BLaER1 treated with 17β-estradiol and CSF1 and Interleukin-3, amounts not matched to agents 10 nM and 100 nM (cell line): Measurements from ENCODE around the gene REXO5.

Experiments
- H3K27ac ChIP-seq, 11 experiments: shearing (Covaris generic); formaldehyde crosslinking; 2 replicates each; pipeline ENCODE4 v1.8.1; 2022
- H3K27me3 ChIP-seq, 11 experiments: shearing (Covaris generic); formaldehyde crosslinking; 2 replicates each; pipeline ENCODE4 v1.8.1; 2022
- H3K36me3 ChIP-seq, 11 experiments: shearing (Covaris generic); formaldehyde crosslinking; 2 replicates each; pipeline ENCODE4 v1.8.1; 2022
- H3K4me1 ChIP-seq, 10 experiments: shearing (Covaris generic); formaldehyde crosslinking; 2 replicates each; pipeline ENCODE4 v1.8.1; 2022
- H3K4me2 ChIP-seq, 11 experiments: shearing (Covaris generic); formaldehyde crosslinking; 2 replicates each; pipeline ENCODE4 v1.8.1; 2022
- H3K4me3 ChIP-seq, 10 experiments: shearing (Covaris generic); formaldehyde crosslinking; 2 replicates each; pipeline ENCODE4 v1.8.1; 2022
- H3K9ac ChIP-seq, 11 experiments: shearing (Covaris generic); formaldehyde crosslinking; 2 replicates each; pipeline ENCODE4 v1.8.1; 2022
- H3K9me3 ChIP-seq, 11 experiments: shearing (Covaris generic); formaldehyde crosslinking; replicated peaks in 1 of 11; 2 replicates each; pipeline ENCODE4 v1.8.1; 2022
- H4K20me1 ChIP-seq, 11 experiments: shearing (Covaris generic); formaldehyde crosslinking; 2 replicates each; pipeline ENCODE4 v1.8.1; 2022
- Cebpa-rat ChIP-seq, 11 experiments: shearing (Covaris generic); IDR thresholded peaks; 2 replicates each; pipeline ENCODE4 v1.8.1; 2022

Gene REXO5

GRCh38 chr16:20812510-20812909 lies 6.2 kb downstream of the REXO5 start:
- H3K9me3 ChIP-seq: peaks cover 0 to under 1% (median 0%) of the 10 kb centered on the region in 11 experiments; a peak in 2 of 22 replicates
- no peak overlapping the region for H3K4me2 ChIP-seq
- H3K27ac ChIP-seq: no peak overlapping the region
- H3K4me1 ChIP-seq: no peaks in the 10 kb centered on the region
- H3K36me3 ChIP-seq: no peaks in the 10 kb centered on the region
- peaks cover 3 to 9% (median 6%) of the 10 kb centered on the region in 11 experiments; a peak in 20 of 22 replicates for H3K27me3 ChIP-seq
- no peak overlapping the region for H3K9ac ChIP-seq
- H3K4me3 ChIP-seq: no peak overlapping the region
- no peak for TF ChIP-seq Cebpa-rat (IDR thresholded peaks at IDR 0.05)
- H4K20me1 ChIP-seq: no peaks in the 10 kb centered on the region

DNA sequence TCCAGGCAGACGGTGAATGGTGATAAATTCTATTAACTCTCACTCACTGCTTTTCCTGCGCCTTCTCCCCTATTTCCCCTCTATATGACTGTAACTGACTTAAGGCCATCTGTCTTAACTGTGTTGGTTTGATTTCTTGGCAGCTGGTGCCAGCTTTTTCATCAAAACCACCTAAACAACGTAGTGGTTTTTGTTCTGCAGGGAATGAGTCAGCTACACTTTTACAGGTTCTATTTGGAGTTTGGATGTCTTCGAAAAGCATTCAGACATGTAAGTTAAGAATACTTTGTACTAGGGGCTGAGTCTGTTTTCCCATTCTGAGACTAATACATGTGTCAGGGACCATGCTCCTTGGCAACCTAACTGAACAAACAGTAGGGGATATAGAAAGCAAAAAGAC lies 8.5 kb downstream of the REXO5 start:
- no peaks in the 10 kb centered on the region for H3K27me3 ChIP-seq
- no peak overlapping the region for H3K4me3 ChIP-seq
- no peak overlapping the region for H3K4me2 ChIP-seq
- no peak overlapping the region for H3K27ac ChIP-seq
- no peaks in the 10 kb centered on the region for H3K9me3 ChIP-seq
- H3K36me3 ChIP-seq: no peaks in the 10 kb centered on the region
- H3K4me1 ChIP-seq: no peaks in the 10 kb centered on the region
- H4K20me1 ChIP-seq: no peaks in the 10 kb centered on the region
- H3K9ac ChIP-seq: no peak overlapping the region
- no peak for TF ChIP-seq Cebpa-rat (IDR thresholded peaks at IDR 0.05)

DNA sequence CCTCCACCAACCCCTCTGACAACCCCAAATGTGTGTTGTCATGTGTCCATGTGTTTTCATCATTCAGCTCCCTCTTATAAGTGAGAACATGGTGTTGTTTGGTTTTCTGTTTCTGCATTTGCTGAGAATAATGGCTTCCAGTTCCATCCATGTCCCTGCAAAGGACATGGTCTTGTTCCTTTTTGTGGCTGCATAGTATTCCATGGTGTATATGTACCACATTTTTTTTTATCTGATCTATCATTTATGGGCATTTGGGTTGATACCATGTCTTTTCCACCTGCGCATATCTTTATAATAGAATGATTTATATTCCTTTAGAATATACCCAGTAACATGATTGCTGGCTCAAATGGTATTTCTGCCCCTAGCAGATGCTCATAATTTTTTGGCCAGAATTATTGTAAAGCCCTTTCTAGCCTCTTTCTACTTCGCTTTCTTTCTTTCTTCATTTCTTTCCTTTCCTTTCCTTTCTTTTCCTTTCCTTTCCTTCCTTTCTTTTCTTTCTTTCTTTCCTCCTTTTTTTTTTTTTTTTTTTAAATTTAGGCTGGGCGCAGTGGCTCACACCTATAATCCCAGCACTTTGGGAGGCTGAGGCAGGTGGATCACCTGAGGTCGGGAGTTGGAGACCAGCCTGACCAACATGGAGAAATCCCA lies 12.7 kb downstream of the REXO5 start:
- Histone ChIP-seq H3K4me3 (no peak overlapping the region), H3K4me1 (peaks cover 12 to 18% (median 15%) of the 10 kb centered on the region in 10 experiments), H3K27ac (no peak overlapping the region), H4K20me1 (no peaks in the 10 kb centered on the region), H3K9me3 (peaks cover 0 to 5% (median 0%) of the 10 kb centered on the region in 11 experiments; a peak in 3 of 22 replicates), H3K9ac (no peak overlapping the region), H3K36me3 (no peaks in the 10 kb centered on the region), H3K27me3 (no peaks in the 10 kb centered on the region), H3K4me2 (no peak overlapping the region)
- TF ChIP-seq Cebpa-rat (IDR thresholded peaks at IDR 0.05): no peak

- Histone ChIP-seq H3K9me3 (peaks cover 0 to 5% (median 0%) of the 10 kb centered on the region in 11 experiments; a peak in 3 of 22 replicates), H3K36me3 (no peaks in the 10 kb centered on the region), H4K20me1 (no peaks in the 10 kb centered on the region), H3K9ac (no peak overlapping the region), H3K4me1 (peaks cover 12 to 18% (median 15%) of the 10 kb centered on the region in 10 experiments), H3K4me3 (no peak overlapping the region), H3K27ac (peak overlapping the region in 2 of 11 experiments; percentile 42 to 45; a peak in 3 of 22 replicates), H3K4me2 (peak overlapping the region in 6 of 11 experiments; percentile 47 to 82 (median 68); a peak in 9 of 22 replicates), H3K27me3 (no peaks in the 10 kb centered on the region)
- no peak for TF ChIP-seq Cebpa-rat (IDR thresholded peaks at IDR 0.05)
Measured at GRCh38 chr16:20821682-20822081, 15.4 kb downstream of the REXO5 start.

- TF ChIP-seq Cebpa-rat (IDR thresholded peaks at IDR 0.05): no peak
- H3K4me3 ChIP-seq: no peak overlapping the region
- no peak overlapping the region for H3K9ac ChIP-seq
- peak overlapping the region; percentile 47 to 82 (median 54); a peak in 21 of 22 replicates for H3K4me2 ChIP-seq
- no peaks in the 10 kb centered on the region for H4K20me1 ChIP-seq
- H3K9me3 ChIP-seq: peaks cover 0 to 5% (median 0%) of the 10 kb centered on the region in 11 experiments; a peak in 3 of 22 replicates
- H3K27ac ChIP-seq: peak overlapping the region in 5 of 11 experiments; percentile 7 to 45 (median 30); a peak in 6 of 22 replicates
- H3K4me1 ChIP-seq: peaks cover 12 to 18% (median 15%) of the 10 kb centered on the region in 10 experiments
- no peaks in the 10 kb centered on the region for H3K27me3 ChIP-seq
- H3K36me3 ChIP-seq: no peaks in the 10 kb centered on the region
Measured at GRCh38 chr16:20822521-20823325, 16.4 kb downstream of the REXO5 start.

DNA sequence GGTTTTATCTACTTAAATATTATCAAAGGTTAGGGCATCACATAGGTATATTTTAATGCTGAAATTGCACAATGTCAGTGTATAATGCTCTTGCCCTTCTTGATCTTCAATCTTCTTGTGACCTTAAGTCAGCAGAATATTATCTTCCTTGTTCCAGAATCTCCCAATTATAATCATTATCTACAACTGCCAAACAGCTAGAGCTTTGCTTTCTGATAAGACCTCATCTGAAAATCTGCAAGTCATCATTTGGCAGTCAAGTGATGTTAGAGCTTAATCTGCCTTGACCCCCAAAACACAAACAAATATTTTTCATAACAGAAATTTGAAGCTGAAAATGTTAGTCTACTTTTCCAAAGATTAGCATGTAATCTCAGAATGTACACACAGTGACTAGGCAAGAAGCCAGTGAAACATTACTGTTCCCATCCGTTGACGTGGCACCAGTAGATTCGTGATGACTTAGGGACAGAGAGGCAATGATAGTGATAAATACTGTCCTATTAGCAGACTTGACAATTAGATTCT lies 19.8 kb downstream of the REXO5 start:
- no peaks in the 10 kb centered on the region for H3K36me3 ChIP-seq
- no peak overlapping the region for H3K9ac ChIP-seq
- H3K4me1 ChIP-seq: peaks cover 12 to 18% (median 15%) of the 10 kb centered on the region in 10 experiments
- no peak overlapping the region for H3K4me2 ChIP-seq
- TF ChIP-seq Cebpa-rat (IDR thresholded peaks at IDR 0.05): no peak
- H3K27me3 ChIP-seq: no peaks in the 10 kb centered on the region
- H3K27ac ChIP-seq: no peak overlapping the region
- peaks cover 0 to 5% (median 0%) of the 10 kb centered on the region in 11 experiments; a peak in 2 of 22 replicates for H3K9me3 ChIP-seq
- H4K20me1 ChIP-seq: no peaks in the 10 kb centered on the region
- no peak overlapping the region for H3K4me3 ChIP-seq

DNA sequence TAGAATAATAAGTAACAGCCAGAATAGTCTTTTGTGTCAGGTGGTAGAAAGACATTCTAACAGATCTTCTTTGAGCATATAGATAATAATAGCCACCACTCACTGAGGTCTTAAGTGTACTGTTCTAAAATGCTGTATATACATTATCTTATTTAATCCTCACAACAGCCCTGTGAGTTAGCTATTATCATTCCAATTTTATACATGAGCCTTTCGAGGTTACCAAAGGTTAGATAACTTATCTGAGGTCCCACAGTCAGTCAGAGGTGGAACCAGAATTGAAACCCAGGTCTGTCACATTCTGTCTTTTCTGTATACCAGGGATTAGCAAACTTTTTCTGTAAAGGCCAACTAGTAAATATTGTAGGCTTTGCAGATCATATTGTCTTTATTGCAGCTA lies 23.2 kb downstream of the REXO5 start:
- Histone ChIP-seq H3K9ac (no peak overlapping the region), H3K9me3 (peaks cover 0 to 6% (median 0%) of the 10 kb centered on the region in 11 experiments; a peak in 5 of 22 replicates), H3K36me3 (no peaks in the 10 kb centered on the region), H3K4me2 (no peak overlapping the region), H3K4me3 (no peak overlapping the region), H3K27ac (no peak overlapping the region), H3K4me1 (no peaks in the 10 kb centered on the region), H4K20me1 (no peaks in the 10 kb centered on the region), H3K27me3 (no peaks in the 10 kb centered on the region)
- no peak for TF ChIP-seq Cebpa-rat (IDR thresholded peaks at IDR 0.05)

DNA sequence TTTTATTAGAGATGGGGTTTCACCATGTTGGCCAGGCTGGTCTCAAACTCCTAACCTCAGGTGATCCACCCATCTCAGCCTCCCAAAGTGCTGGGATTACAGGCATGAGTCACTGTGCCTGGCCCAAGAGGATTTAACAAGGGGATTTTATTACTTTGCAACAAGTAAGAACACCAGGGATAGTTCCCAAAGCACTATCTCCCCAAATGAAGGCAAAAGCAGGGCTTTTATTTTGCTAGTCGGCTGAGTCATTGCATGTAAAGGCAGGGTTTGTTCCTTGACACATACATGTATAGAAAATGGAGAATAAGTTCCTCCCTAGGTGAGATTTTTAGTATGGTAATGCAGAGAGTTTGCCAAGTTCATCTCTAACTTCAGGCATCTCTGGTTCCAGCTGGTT lies 24.0 kb downstream of the REXO5 start:
- H3K27ac ChIP-seq: no peak overlapping the region
- TF ChIP-seq Cebpa-rat (IDR thresholded peaks at IDR 0.05): no peak
- H3K36me3 ChIP-seq: no peaks in the 10 kb centered on the region

GRCh38 chr16:20833086-20833485 lies 26.8 kb downstream of the REXO5 start:
- H4K20me1 ChIP-seq: no peaks in the 10 kb centered on the region
- H3K4me2 ChIP-seq: no peak overlapping the region
- H3K9me3 ChIP-seq: peaks cover 18 to 33% (median 25%) of the 10 kb centered on the region in 11 experiments
- H3K36me3 ChIP-seq: no peaks in the 10 kb centered on the region
- no peak for TF ChIP-seq Cebpa-rat (IDR thresholded peaks at IDR 0.05)
- H3K4me1 ChIP-seq: peaks cover 0 to 5% (median 0%) of the 10 kb centered on the region in 10 experiments; a peak in 6 of 20 replicates
- H3K9ac ChIP-seq: no peak overlapping the region
- H3K27me3 ChIP-seq: no peaks in the 10 kb centered on the region
- H3K27ac ChIP-seq: no peak overlapping the region
- H3K4me3 ChIP-seq: no peak overlapping the region

More for the DNA sequence above, 24.0 kb downstream of the REXO5 start:
- Histone ChIP-seq H3K4me3 (no peak overlapping the region), H4K20me1 (no peaks in the 10 kb centered on the region), H3K4me2 (no peak overlapping the region), H3K27me3 (no peaks in the 10 kb centered on the region), H3K4me1 (no peaks in the 10 kb centered on the region), H3K9ac (no peak overlapping the region), H3K9me3 (peaks cover 2 to 14% (median 6%) of the 10 kb centered on the region in 11 experiments; a peak in 10 of 22 replicates)
